HCT116 (cell line): ENCODE data around the gene MDFIC. TPM values are rescaled to one million over a fixed set of nuclear protein-coding genes. Genes with fewer than 3 reads are reported as not detected.

ENCODE experiments used
- ATAC-seq: fragments of 200-7000 bp; cut with Tn5 transposase; 2 replicates; pipeline ENCODE4 v1.9.1; 2020; ENCODE audit warnings: mild to moderate bottlenecking, moderate library complexity
- BruUV-seq: library from RNA; stranded (reverse); fragments of 400-500 nt; replicated peaks from 2 replicates; lab custom pipeline; 2021; lab: Mats Ljungman, UMichigan
- CTCF ChIA-PET: fragments of 300-600 bp; sonication (Branson Sonifier 250); formaldehyde crosslinking; loops from one replicate; lab custom pipeline; 2021; ENCODE audit warnings: antibody characterized with exemption; lab: Charles Lee
- POLR2A ChIA-PET: fragments of 300-600, 350-600 bp; sonication (Branson Sonifier 250); formaldehyde crosslinking; loops from one replicate; lab custom pipeline; 2021; ENCODE audit warnings: antibody characterized with exemption; lab: Charles Lee
- RAD21 ChIA-PET, 2 experiments: fragments of 300-600 bp; sonication (Branson Sonifier 250); formaldehyde crosslinking; loops; one replicate each; lab custom pipeline; 2023; ENCODE audit warnings: low total read pairs in 2 of 2; ENCODE audit not compliant: uncharacterized antibody in 2 of 2, unreplicated experiment in 2 of 2, low non-redundant PET in 1 of 2; lab: Charles Lee
- DNase-seq: peaks from one replicate; pipeline ENCODE4 v3.0.0-alpha.2; 2010; ENCODE audit warnings: low read depth, low spot score
- H2AFZ ChIP-seq: fragments of 200-600 bp; shearing (Covaris generic), sonication (generic); 2 replicates; pipeline ENCODE4 v1.6.1; 2017; ENCODE audit warnings: low read depth, mixed run types, mixed read lengths, antibody characterized with exemption, low read length; ENCODE audit not compliant: poor library complexity, severe bottlenecking
- H3K27ac ChIP-seq: 2 replicates; pipeline ENCODE4 v1.5.1; 2012; ENCODE audit warnings: low read depth, low read length
- H3K27me3 ChIP-seq: fragments of 200-600 bp; sonication (generic); 2 replicates; pipeline ENCODE4 v1.6.1; 2016; ENCODE audit warnings: mixed run types, low read length, mixed read lengths; ENCODE audit not compliant: insufficient read depth
- H3K36me3 ChIP-seq, 2 experiments: fragments of 200-500 bp in 1 of 2; fragments of 200-600 bp in 1 of 2; sonication (Bioruptor generic) in 1 of 2; sonication (generic) in 1 of 2; 2 replicates each; pipeline versions ENCODE4 v1.5.1 to v1.6.1; 2014 to 2016; ENCODE audit warnings: low read length in 2 of 2, inconsistent platforms in 1 of 2, mixed read lengths in 1 of 2, mixed run types in 1 of 2; ENCODE audit not compliant: insufficient read depth in 2 of 2, control insufficient read depth in 1 of 2
- H3K4me1 ChIP-seq, 2 experiments: fragments of 200-600 bp in 1 of 2; sonication (generic) in 1 of 2; 2 replicates each; pipeline versions ENCODE4 v1.5.1 to v1.6.1; 2012 to 2017; ENCODE audit warnings: low read length in 2 of 2, inconsistent platforms in 1 of 2, mild to moderate bottlenecking in 1 of 2, mixed read lengths in 1 of 2, mixed run types in 1 of 2, moderate library complexity in 1 of 2; ENCODE audit not compliant: insufficient read depth in 2 of 2, control insufficient read depth in 1 of 2
- H3K4me2 ChIP-seq: fragments of 200-600 bp; sonication (generic); 2 replicates; pipeline ENCODE4 v1.6.1; 2017; ENCODE audit warnings: mixed run types, low read length, mixed read lengths
- H3K4me3 ChIP-seq, 2 experiments: fragments of 200-600 bp in 1 of 2; sonication (generic) in 1 of 2; replicated peaks in 1 of 2; 2 replicates each; pipeline ENCODE4 v1.5.1; 2011 to 2016; ENCODE audit warnings: low read length in 2 of 2, control low read depth in 1 of 2, low read depth in 1 of 2, mild to moderate bottlenecking in 1 of 2, mixed read lengths in 1 of 2, mixed run types in 1 of 2
- H3K79me2 ChIP-seq: fragments of 200-600 bp; sonication (generic); 2 replicates; pipeline ENCODE4 v1.6.1; 2017; ENCODE audit warnings: mild to moderate bottlenecking, mixed run types, low read length, moderate library complexity, mixed read lengths; ENCODE audit not compliant: insufficient read depth
- H3K9ac ChIP-seq: fragments of 200-600 bp; sonication (generic); 2 replicates; pipeline ENCODE4 v1.6.1; 2016; ENCODE audit warnings: low read length, mixed read lengths
- H3K9me2 ChIP-seq: fragments of 200-600 bp; sonication (generic), shearing (Covaris generic); 2 replicates; pipeline ENCODE4 v1.6.1; 2017; ENCODE audit warnings: mixed run types, mild to moderate bottlenecking, moderate library complexity; ENCODE audit not compliant: insufficient read depth
- H3K9me3 ChIP-seq, 2 experiments: fragments of 200-500 bp in 1 of 2; fragments of 200-600 bp in 1 of 2; sonication (Bioruptor generic) in 1 of 2; sonication (generic) in 1 of 2; 2 replicates each; pipeline ENCODE4 v1.6.1; 2014 to 2017; ENCODE audit warnings: low read length in 2 of 2, mixed read lengths in 2 of 2, inconsistent platforms in 1 of 2, low read depth in 1 of 2, mild to moderate bottlenecking in 1 of 2, mixed run types in 1 of 2, moderate library complexity in 1 of 2; ENCODE audit not compliant: control insufficient read depth in 1 of 2, insufficient read depth in 1 of 2
- H4K20me1 ChIP-seq: fragments of 200-600 bp; sonication (generic), shearing (Covaris generic); 2 replicates; pipeline ENCODE4 v1.6.1; 2017; ENCODE audit warnings: mixed run types, mild to moderate bottlenecking, moderate library complexity; ENCODE audit not compliant: insufficient read depth
- CEBPB ChIP-seq: IDR thresholded peaks from 2 replicates; pipeline ENCODE4 v1.6.1; 2012; ENCODE audit warnings: low read depth
- EGR1 ChIP-seq: IDR thresholded peaks from 2 replicates; pipeline ENCODE4 v1.6.1; 2012; ENCODE audit warnings: low read depth
- EZH2 ChIP-seq: fragments of 200-600 bp; sonication (generic); IDR thresholded peaks from 2 replicates; pipeline ENCODE4 v1.6.1; 2017; ENCODE audit warnings: antibody characterized with exemption, mixed run types
- EZH2phosphoT487 ChIP-seq: fragments of 200-600 bp; IDR thresholded peaks from 2 replicates; pipeline ENCODE4 v1.6.1; 2018; ENCODE audit warnings: antibody characterized with exemption, borderline replicate concordance
- POLR2AphosphoS5 ChIP-seq: IDR thresholded peaks from 2 replicates; pipeline ENCODE4 v1.6.1; 2011; ENCODE audit warnings: mild to moderate bottlenecking, low read depth, low read length, moderate library complexity
- RAD21 ChIP-seq: IDR thresholded peaks from 2 replicates; pipeline ENCODE4 v1.6.1; 2012; ENCODE audit warnings: low read depth, mild to moderate bottlenecking
- ZFX ChIP-seq: fragments of 450-650 bp; IDR thresholded peaks from 2 replicates; pipeline ENCODE4 v1.6.1; 2017
- ZNF274 ChIP-seq: fragments of 200-500 bp; sonication (Bioruptor generic); IDR thresholded peaks from 2 replicates; pipeline ENCODE4 v1.6.1; 2014; ENCODE audit warnings: mild to moderate bottlenecking, low read depth, low read length, inconsistent platforms
- intact Hi-C: fragments of 100-400 bp; cut with micrococcal nuclease; formaldehyde crosslinking; loops from 2 replicates; pipeline ENCODE4 v1.10.0; 2022
- total RNA-seq: library from RNA; stranded (reverse); gene quantifications from one replicate; pipeline ENCODE4 v1.2.1, GENCODE V29; 2021; ENCODE audit not compliant: unreplicated experiment
- TF ChIP-seq, protein P1 (sequence below): IDR thresholded peaks from 2 replicates; pipeline ENCODE4 v1.6.1; 2011; ENCODE audit warnings: mild to moderate bottlenecking, low read length, moderate library complexity; ENCODE audit not compliant: insufficient replicate concordance; ENCODE audit errors: extremely low read depth
- TF ChIP-seq, protein P2 (sequence below): IDR thresholded peaks from 2 replicates; pipeline ENCODE4 v1.6.1; 2012
- TF ChIP-seq, protein P3 (sequence below): IDR thresholded peaks from 2 replicates; pipeline ENCODE4 v1.6.1; 2012

MDFIC gene
- total RNA-seq, 1 experiment from 2014 or later, result 8.3 TPM

DNA sequence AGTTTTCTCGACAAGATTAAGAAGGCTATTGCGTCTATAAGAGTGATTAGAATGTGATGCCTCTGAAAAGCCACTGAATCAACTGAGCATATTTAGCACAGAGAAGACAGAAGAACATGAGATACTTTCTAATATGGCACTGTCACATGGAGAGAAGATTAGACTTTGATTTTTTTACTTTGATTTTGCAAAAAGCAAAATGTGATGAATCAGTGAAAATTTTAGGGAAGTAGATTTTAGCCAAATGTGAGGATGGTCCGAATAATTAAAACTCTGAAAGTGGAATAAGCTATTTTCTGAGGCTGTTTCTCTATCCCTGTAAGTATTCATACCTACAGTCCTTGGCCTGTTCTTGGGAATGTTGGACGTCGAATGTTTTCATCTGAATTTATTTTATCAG, 11.8 kb downstream of the MDFIC start (continued):
- TF ChIP-seq, protein P1, sequence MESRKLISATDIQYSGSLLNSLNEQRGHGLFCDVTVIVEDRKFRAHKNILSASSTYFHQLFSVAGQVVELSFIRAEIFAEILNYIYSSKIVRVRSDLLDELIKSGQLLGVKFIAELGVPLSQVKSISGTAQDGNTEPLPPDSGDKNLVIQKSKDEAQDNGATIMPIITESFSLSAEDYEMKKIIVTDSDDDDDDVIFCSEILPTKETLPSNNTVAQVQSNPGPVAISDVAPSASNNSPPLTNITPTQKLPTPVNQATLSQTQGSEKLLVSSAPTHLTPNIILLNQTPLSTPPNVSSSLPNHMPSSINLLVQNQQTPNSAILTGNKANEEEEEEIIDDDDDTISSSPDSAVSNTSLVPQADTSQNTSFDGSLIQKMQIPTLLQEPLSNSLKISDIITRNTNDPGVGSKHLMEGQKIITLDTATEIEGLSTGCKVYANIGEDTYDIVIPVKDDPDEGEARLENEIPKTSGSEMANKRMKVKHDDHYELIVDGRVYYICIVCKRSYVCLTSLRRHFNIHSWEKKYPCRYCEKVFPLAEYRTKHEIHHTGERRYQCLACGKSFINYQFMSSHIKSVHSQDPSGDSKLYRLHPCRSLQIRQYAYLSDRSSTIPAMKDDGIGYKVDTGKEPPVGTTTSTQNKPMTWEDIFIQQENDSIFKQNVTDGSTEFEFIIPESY, result no peak
- TF ChIP-seq, all 23 proteins: peak for 0

DNA sequence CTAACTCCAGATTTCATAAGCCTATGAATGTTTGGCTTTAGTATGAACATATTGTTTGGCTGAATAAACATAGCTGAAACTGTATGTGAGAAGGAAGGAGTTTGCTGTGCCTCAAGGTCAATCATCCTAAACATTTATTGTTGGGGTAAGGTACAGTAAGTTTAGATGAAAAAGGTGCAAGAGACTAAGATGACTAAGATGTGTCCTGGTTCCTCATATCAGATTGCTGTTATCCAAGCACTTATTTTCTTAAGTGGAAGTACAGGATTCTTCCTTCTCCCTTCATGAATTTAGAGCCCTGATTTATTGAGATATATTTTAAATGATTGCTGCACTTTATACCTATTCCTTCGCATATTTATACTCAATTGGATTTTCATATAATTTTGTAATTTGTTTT, 12.2 kb downstream of the MDFIC start:
- H3K27me3 ChIP-seq, result no peaks in the 10 kb centered on the region
- H3K9me2 ChIP-seq, result no peaks in the 10 kb centered on the region
- H3K4me3 ChIP-seq, result no peak overlapping the region
- DNase-seq (no peak), ATAC-seq (no peak)
- no peak overlapping the region for H3K27ac ChIP-seq
- ChIA-PET POLR2A (no interaction called here), CTCF (no interaction called here), RAD21 (no interaction called here)
- no TSS peak for BruUV-seq
- no peak for TF ChIP-seq EZH2phosphoT487
- TF ChIP-seq EZH2, result no peak
- TF ChIP-seq, protein P2, sequence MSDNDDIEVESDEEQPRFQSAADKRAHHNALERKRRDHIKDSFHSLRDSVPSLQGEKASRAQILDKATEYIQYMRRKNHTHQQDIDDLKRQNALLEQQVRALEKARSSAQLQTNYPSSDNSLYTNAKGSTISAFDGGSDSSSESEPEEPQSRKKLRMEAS, result no peak
- no peak for TF ChIP-seq POLR2AphosphoS5
- no peak for TF ChIP-seq ZNF274
- TF ChIP-seq, protein P1, result no peak
- TF ChIP-seq EGR1, result no peak
- TF ChIP-seq, protein P3, sequence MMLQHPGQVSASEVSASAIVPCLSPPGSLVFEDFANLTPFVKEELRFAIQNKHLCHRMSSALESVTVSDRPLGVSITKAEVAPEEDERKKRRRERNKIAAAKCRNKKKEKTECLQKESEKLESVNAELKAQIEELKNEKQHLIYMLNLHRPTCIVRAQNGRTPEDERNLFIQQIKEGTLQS, result no peak
- TF ChIP-seq ZFX, result no peak
- no peak for TF ChIP-seq CEBPB
- TF ChIP-seq RAD21, result no peak
- no peak overlapping the region for H3K9ac ChIP-seq
- H4K20me1 ChIP-seq, result no peaks in the 10 kb centered on the region
- no peak overlapping the region for H2AFZ ChIP-seq
- no peaks in the 10 kb centered on the region for H3K79me2 ChIP-seq
- H3K36me3 ChIP-seq, result no peaks in the 10 kb centered on the region
- intact Hi-C loops, result no loop called here
- peaks cover 0 to 8% of the 10 kb centered on the region in 2 experiments; a peak in 1 of 4 replicates for H3K4me1 ChIP-seq
- no peaks in the 10 kb centered on the region for H3K9me3 ChIP-seq
- no peak overlapping the region for H3K4me2 ChIP-seq
